ENCODE data around the gene LMLN. TPM values are rescaled to one million over a fixed set of nuclear protein-coding genes. Genes with fewer than 3 reads are reported as not detected.

The LMLN gene
- total RNA-seq, 6 experiments from 2014 or later, result 4.8 to 8.1 (median 6.4) TPM

DNA sequence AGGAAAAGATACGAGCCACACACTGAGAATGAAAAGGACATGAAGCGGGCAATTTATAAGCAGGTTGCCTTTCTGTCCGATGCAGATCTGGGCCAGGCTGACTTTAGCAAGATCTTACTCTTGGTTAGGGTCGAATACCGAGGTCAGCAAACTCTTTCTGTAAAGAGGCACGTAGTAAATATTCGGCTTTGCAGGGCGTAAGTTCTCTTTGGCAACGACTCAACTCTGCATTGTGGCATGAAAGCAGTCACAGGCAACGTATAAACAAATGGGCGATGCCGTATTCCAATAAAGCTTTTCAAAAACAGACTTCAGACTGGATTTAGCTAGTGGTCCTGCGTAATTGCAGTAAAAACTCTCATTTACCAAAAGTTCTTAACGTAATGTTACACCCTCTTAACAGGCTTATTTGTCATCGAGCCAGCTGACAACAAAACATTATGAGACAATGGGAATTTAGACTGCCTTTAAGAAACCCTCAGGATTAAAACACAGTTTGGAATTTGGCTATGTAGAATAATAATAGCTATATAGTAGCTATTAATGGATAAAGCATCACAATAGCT, 23.1 kb upstream of the LMLN start:
- H3K27ac Mint-ChIP-seq, result no peak overlapping the region

DNA sequence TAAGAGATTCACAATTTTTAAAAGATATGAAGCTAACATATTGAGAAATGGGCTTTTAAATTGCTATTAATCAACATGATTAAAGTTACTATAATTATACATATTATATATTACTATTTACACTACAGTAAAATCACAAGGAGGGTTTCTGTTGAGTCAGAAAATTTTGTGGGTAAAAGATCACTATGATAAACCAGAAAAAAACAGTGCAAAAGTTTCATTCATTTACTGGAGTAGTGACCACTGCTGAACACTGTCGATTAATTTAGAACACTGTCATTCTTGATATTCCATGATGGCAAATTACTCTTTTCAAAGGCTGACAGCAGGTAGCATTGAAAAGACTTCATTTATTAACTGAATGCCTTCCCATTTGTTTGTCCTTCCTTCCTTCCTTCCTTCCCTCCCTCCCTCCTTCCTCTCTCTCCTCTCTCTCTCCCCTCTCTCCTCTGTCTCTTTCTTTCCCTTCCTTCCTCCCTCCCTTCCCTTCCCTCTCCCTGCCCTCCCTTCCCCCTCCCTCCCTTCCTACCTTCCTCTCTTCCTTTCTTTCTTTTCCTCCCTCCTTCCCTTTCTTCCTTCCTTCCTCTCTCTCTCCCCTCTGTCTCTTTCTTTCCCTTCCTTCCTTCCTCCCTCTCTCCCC, 19.2 kb upstream of the LMLN start:
- no peaks in the 10 kb centered on the region; the same call in 1 of the 2 replicates for H3K27me3 Mint-ChIP-seq (ENCODE audit: insufficient read depth)
- no peak overlapping the region for H3K4me3 Mint-ChIP-seq
- TF ChIP-seq, protein P1, sequence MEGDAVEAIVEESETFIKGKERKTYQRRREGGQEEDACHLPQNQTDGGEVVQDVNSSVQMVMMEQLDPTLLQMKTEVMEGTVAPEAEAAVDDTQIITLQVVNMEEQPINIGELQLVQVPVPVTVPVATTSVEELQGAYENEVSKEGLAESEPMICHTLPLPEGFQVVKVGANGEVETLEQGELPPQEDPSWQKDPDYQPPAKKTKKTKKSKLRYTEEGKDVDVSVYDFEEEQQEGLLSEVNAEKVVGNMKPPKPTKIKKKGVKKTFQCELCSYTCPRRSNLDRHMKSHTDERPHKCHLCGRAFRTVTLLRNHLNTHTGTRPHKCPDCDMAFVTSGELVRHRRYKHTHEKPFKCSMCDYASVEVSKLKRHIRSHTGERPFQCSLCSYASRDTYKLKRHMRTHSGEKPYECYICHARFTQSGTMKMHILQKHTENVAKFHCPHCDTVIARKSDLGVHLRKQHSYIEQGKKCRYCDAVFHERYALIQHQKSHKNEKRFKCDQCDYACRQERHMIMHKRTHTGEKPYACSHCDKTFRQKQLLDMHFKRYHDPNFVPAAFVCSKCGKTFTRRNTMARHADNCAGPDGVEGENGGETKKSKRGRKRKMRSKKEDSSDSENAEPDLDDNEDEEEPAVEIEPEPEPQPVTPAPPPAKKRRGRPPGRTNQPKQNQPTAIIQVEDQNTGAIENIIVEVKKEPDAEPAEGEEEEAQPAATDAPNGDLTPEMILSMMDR (IDR thresholded peaks at IDR 0.05), result no peak
- no peak overlapping the region for H3K27ac Mint-ChIP-seq
- H3K36me3 Mint-ChIP-seq (ENCODE audit: low read depth), result no peaks in the 10 kb centered on the region
- no peak for DNase-seq
- H3K4me1 Mint-ChIP-seq (ENCODE audit: low read depth), result no peaks in the 10 kb centered on the region
- H3K9me3 Mint-ChIP-seq, result no peaks in the 10 kb centered on the region

More for the DNA sequence above, 23.1 kb upstream of the LMLN start:
- H3K4me3 Mint-ChIP-seq, result no peak overlapping the region
- no peaks in the 10 kb centered on the region for H3K36me3 Mint-ChIP-seq (ENCODE audit: low read depth)
- no peaks in the 10 kb centered on the region for H3K4me1 Mint-ChIP-seq (ENCODE audit: low read depth)
- TF ChIP-seq, protein P1 (IDR thresholded peaks at IDR 0.05), result no peak
- H3K9me3 Mint-ChIP-seq, result no peaks in the 10 kb centered on the region
- DNase-seq, result no peak
- H3K27me3 Mint-ChIP-seq (ENCODE audit: insufficient read depth), result no peaks in the 10 kb centered on the region

DNA sequence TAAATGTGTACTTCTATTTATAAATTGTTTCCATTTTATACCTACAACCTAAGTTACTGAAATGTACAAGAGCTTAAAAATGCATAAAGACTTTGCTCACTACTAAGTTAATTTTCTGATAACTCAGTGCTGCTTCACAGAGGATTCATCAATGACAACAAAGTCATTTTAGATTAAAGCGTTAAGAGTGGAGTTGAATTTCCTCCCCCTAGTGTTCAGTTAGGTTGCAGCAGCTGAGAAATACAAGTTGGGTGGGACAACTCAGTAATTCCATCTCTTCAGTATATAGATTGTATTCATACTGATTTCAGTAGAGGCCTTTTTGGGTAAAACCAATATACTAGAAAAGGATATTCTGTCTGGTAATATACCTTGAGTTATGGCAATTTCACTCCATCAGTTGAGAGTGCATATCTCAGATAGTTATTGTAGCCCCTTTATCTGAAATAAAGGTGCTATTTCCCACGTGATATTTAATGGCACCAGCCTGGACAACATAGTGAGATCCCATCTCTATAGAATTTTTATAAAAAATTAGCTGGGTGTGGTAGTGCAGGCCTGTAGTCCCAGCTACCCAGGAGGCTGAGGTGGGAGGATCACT, 17.0 kb upstream of the LMLN start:
- Mint-ChIP-seq H3K4me1 (ENCODE audit: low read depth) (no peaks in the 10 kb centered on the region), H3K36me3 (ENCODE audit: low read depth) (no peaks in the 10 kb centered on the region), H3K9me3 (no peaks in the 10 kb centered on the region), H3K4me3 (no peak overlapping the region), H3K27me3 (ENCODE audit: insufficient read depth) (no peaks in the 10 kb centered on the region; the same call in 1 of the 2 replicates), H3K27ac (no peak overlapping the region)
- peak; percentile 43 for DNase-seq
- TF ChIP-seq, protein P1 (IDR thresholded peaks at IDR 0.05), result peak; percentile 89

DNA sequence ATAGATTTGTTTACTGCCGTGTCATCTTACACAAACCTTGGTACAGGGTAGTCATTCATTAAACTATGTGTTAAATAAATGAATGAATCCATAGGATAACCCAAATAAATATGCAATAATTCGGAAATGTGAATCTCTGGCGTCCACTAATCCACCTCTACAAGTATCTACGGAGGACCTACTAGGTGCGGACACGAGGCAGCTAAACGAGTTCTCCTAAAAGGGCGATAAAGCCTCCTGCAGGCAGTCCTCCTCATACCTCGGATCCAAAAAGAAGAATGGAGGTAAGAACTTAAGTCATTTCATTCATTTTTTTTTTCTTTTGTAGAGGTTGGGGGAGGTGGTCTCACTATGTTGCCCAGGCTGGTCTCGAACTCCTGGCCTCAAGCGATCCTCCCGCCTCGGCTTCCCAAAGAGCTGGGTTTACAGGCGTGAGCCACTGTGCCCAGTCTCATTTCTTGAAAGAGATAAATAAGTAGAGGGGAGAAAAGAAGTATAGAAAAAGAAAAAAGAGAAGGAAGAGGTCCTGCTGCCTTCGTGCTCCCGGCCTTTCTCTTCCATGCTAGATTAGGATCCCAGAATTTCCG, 10.7 kb upstream of the LMLN start:
- Mint-ChIP-seq H3K27ac (peak overlapping the region; percentile 99), H3K36me3 (ENCODE audit: low read depth) (peaks cover 34% of the 10 kb centered on the region), H3K27me3 (ENCODE audit: insufficient read depth) (peaks cover 9% of the 10 kb centered on the region; the same call in 1 of the 2 replicates), H3K9me3 (peaks cover 4% of the 10 kb centered on the region; the same call in 1 of the 2 replicates), H3K4me3 (peak overlapping the region; percentile 98), H3K4me1 (ENCODE audit: low read depth) (peaks cover 36% of the 10 kb centered on the region)
- TF ChIP-seq, protein P1 (IDR thresholded peaks at IDR 0.05), result no peak
- DNase-seq, result no peak

DNA sequence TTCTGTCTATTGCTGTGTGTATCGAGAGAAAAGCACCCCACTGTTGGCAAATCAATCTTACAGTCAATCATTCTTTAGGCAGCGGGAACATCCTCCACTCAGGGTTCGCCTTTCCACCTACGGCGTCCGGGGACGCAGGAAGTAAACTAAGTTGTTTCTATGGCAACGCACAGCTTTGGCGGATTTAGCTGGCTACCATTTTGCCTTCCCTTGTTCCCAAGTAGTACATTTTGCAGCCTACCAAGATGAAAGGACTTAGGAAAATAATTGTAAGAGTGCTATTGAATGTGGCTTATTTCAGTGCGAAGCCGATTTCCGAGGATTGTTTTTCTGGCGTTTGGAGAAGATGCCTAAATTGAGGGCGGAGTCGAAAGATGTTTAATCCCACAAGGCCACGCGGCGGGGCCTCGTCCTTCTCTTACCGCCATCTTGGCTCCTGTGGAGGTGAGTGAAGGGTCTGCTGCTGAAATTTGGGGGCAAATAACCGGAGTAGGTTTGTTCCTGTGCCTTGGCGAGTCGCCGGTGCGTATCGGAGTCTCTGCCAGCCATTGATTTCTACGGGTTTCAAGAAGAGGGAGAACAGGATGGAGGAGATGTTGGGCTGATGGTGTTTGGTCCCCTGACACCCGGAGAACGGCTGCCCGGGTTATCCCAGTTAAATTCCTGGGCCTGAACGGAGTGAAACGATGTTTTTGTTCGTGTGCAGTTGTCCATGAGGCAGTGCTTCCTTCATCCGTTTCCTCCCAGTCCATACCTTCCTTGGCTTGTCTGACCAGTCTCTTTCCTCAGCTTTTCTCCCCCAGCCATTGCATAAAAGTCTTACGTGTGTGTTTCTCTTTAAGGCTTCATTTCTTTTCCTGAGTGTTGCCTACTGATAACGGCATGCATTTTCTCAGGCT, 10.0 kb upstream of the LMLN start, which contains the start of gene RPL35A:
Gene RPL35A (plus strand): TSS at position 413 of the 899 bp plus-strand sequence. CDS start 778 bp downstream, outside the sequence.
- H3K4me1 Mint-ChIP-seq (ENCODE audit: low read depth), result peaks cover 38% of the 10 kb centered on the region
- peaks cover 4% of the 10 kb centered on the region; the same call in 1 of the 2 replicates for H3K9me3 Mint-ChIP-seq
- peak within 1 kb of the TSS; percentile 99 for H3K27ac Mint-ChIP-seq
- peak; percentile 97 for DNase-seq
- TF ChIP-seq, protein P1 (IDR thresholded peaks at IDR 0.05), result no peak
- H3K27me3 Mint-ChIP-seq (ENCODE audit: insufficient read depth), result peaks cover 9% of the 10 kb centered on the region; the same call in 1 of the 2 replicates
- peaks cover 42% of the 10 kb centered on the region for H3K36me3 Mint-ChIP-seq (ENCODE audit: low read depth)
- H3K4me3 Mint-ChIP-seq, result peak within 1 kb of the TSS; percentile 98
